NCI-H1694 treated with DMSO at 0.1 percent for 48 hours (cell line): ENCODE results near the gene C1QA.
"Not testable (repeated sequence)": the region's sequence is repeated elsewhere in the genome, so short reads cannot be mapped to it uniquely, and the experiment has no call there.

Experiments used
- DNase-seq: peaks from one replicate; lab custom pipeline; 2025; lab: John Stamatoyannopoulos, UW

The C1QA gene

GRCh38 chr1:22673486-22674409 is 37.3 kb downstream of the C1QA start:
- peak; percentile 16 for DNase-seq

GRCh38 chr1:22674410-22674749 is 38.0 kb downstream of the C1QA start:
- DNase-seq: no peak

- DNase-seq: not testable (repeated sequence)
Observed at GRCh38 chr1:22676151-22676550, 39.7 kb downstream of the C1QA start.

GRCh38 chr1:22676916-22677583 is 40.6 kb downstream of the C1QA start:
- no peak for DNase-seq

GRCh38 chr1:22677931-22678896 is 41.8 kb downstream of the C1QA start:
- no peak for DNase-seq

GRCh38 chr1:22680726-22681125 is 44.3 kb downstream of the C1QA start:
- no peak for DNase-seq

GRCh38 chr1:22681556-22682276 is 45.3 kb downstream of the C1QA start:
- no peak for DNase-seq

- DNase-seq: no peak
Observed at GRCh38 chr1:22683547-22683946, 47.1 kb downstream of the C1QA start.

- no peak for DNase-seq
Observed at GRCh38 chr1:22685591-22686059, 49.2 kb downstream of the C1QA start.

- DNase-seq: no peak
Observed at GRCh38 chr1:22687191-22687590, 50.8 kb downstream of the C1QA start.

- DNase-seq: no peak
Observed at GRCh38 chr1:22688466-22688865, 52.0 kb downstream of the C1QA start.
